ENCODE data around the gene WRNIP1. TPM values are rescaled to one million over a fixed set of nuclear protein-coding genes. Genes with fewer than 3 reads are reported as not detected.

WRNIP1 gene
- total and polyA plus RNA-seq, 9 of the 15 experiments (the other 6 are each of a cell fraction or from before 2014, with no cell fraction given): 13.2 to 63.6 (median 48.6) TPM

- no peak for TF ChIP-seq SMARCC2 (IDR thresholded peaks at IDR 0.05; ENCODE audit: low read depth)
Measured at GRCh38 chr6:2780102-2780737, 15.0 kb downstream of the WRNIP1 start (continued).

DNA sequence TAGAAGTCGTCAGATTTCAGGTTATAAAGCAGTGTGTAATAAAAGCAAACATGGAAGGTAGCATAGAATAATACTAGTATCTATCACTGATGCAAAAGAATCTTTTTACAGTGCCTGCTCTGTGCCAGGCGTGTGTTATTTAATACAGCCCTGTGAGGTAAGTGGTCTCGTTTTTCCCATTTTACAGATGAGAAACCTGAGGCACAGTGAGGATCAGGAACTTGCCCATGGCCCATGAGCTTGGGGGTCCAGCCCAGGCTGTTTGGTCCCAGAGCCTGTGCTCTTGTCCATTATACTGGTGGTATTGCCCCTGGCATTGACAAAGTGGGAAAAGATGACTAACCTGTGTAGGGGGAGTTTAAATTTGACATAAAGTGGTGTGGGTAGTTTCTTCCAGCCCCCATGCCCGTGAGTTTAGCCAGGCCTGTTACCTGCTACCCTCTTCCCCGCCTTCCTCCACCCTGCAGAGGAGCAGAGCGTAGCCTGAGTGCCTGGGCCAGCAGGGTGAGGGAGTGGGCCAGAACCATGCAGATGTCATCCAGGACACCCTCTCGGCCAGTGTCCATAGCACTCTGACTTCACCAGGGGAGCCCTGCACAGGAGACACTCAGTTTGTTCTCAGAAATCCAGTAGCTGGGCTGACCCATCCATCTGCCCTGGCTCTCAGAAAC, 16.6 kb downstream of the WRNIP1 start:
- in situ Hi-C loops (cut with MboI): loop anchor here (10.0 kb wide), 1 partner anchor 273 kb away; no protein-coding TSS in a partner anchor
- BruUV-seq (replicated peaks): no TSS peak
- no peak for DNase-seq (ENCODE audit: extremely low read depth in 1 of 4, low spot score in 3 of 4)

More for the DNA sequence above, 16.6 kb downstream of the WRNIP1 start:
- H3K9ac ChIP-seq (ENCODE audit: insufficient read depth in 1 of 2, low read depth in 2 of 2, low read length in 2 of 2): peak overlapping the region in 1 of 2 experiments; percentile 30; a peak in 2 of 4 replicates
- no peak overlapping the region for H3K4me2 ChIP-seq (ENCODE audit: insufficient read depth, low read length)
- 88% methylated on average over 7 of the region's 7 CpGs for WGBS (ENCODE audit: insufficient coverage, low coverage, missing lambda C conversion rate)
- H3K27me3 ChIP-seq (ENCODE audit: control insufficient read depth in 2 of 2, insufficient read depth in 2 of 2, low read length in 2 of 2): no peaks in the 10 kb centered on the region
- no peak overlapping the region for H3K4me3 ChIP-seq
- peaks cover 19 to 20% of the 10 kb centered on the region in 2 experiments for H3K4me1 ChIP-seq (replicated peaks in 1 of 2; ENCODE audit: control insufficient read depth in 2 of 2, insufficient read depth in 2 of 2, low read length in 2 of 2)
- H3K27ac ChIP-seq (ENCODE audit: extremely low read depth, low read depth, low read length): no peak overlapping the region; the same call in 2 of the 3 replicates
- ChIA-PET POLR2A (interaction anchor here (0.6 to 9.0 kb wide), 6 partner anchors 9 to 282 kb away, joined by 3 to 151 read pairs (median 6); partner anchors contain the start of gene WRNIP1), CTCF (ENCODE audit: low intra/inter-chr PET ratio) (no interaction called here)
- 0 out of 2 replicates have a peak, but pooled peaks cover 5% of the 10 kb centered on the region for H4K20me1 ChIP-seq (replicated peaks; ENCODE audit: control insufficient read depth, insufficient read depth, low read length)
- H3K79me2 ChIP-seq (ENCODE audit: control insufficient read depth, insufficient read depth, low read length): peaks cover 68% of the 10 kb centered on the region
- peaks cover 92% of the 10 kb centered on the region for H3K36me3 ChIP-seq (ENCODE audit: control insufficient read depth, insufficient read depth, low read length)
- intact Hi-C loops (cut with micrococcal nuclease): no loop called here
- ATAC-seq (peak; percentile 4), FAIRE-seq (no peak)
- no peak overlapping the region for H2AFZ ChIP-seq (ENCODE audit: low read depth, low read length)
- H3K9me1 ChIP-seq (ENCODE audit: control insufficient read depth, insufficient read depth, low read length): no peaks in the 10 kb centered on the region
- H3K9me3 ChIP-seq (replicated peaks; ENCODE audit: control insufficient read depth, insufficient read depth, low read depth, low read length): no peaks in the 10 kb centered on the region
- TF ChIP-seq RBM25 (IDR thresholded peaks at IDR 0.05; ENCODE audit: low read depth, low read length, severe bottlenecking) (peak; percentile 76), RAD51 (IDR thresholded peaks at IDR 0.05; ENCODE audit: borderline replicate concordance, low read depth) (no peak), KDM1A (IDR thresholded peaks at IDR 0.05) (peak in 1 of 2 experiments; percentile 23; a peak in 1 of 4 replicates), POLR2A (conservative IDR thresholded peaks at IDR 0.05) (0 out of 2 replicates have a peak, but pooled peaks have one; percentile 15), MBD2 (IDR thresholded peaks at IDR 0.05; ENCODE audit: borderline replicate concordance, low read depth) (no peak), RBM14 (IDR thresholded peaks at IDR 0.05; ENCODE audit: borderline replicate concordance, insufficient read depth, low read depth, low read length) (no peak), FOSL1 (tag; conservative IDR thresholded peaks at IDR 0.05) (no peak), FOS (IDR thresholded peaks at IDR 0.05; ENCODE audit: extremely low read depth, insufficient read length) (no peak), CHD2 (IDR thresholded peaks at IDR 0.05; ENCODE audit: low read depth, low read length) (no peak), BCOR (IDR thresholded peaks at IDR 0.05) (peak; percentile 60; the same call in 1 of the 2 replicates), MXI1 (IDR thresholded peaks at IDR 0.05; ENCODE audit: low read depth, low read length) (no peak), RBFOX2 (IDR thresholded peaks at IDR 0.05; ENCODE audit: low read depth, low read length) (0 out of 2 replicates have a peak, but pooled peaks have one; percentile 22), ZNF175 (CRISPR knock-in tag; IDR thresholded peaks at IDR 0.05; ENCODE audit: low read depth) (no peak), ZBTB8A (IDR thresholded peaks at IDR 0.05; ENCODE audit: partially characterized antibody) (no peak), ZNF699 (CRISPR knock-in tag; IDR thresholded peaks at IDR 0.05; ENCODE audit: insufficient replicate concordance) (no peak)
- TF ChIP-seq, protein P1, sequence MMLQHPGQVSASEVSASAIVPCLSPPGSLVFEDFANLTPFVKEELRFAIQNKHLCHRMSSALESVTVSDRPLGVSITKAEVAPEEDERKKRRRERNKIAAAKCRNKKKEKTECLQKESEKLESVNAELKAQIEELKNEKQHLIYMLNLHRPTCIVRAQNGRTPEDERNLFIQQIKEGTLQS (IDR thresholded peaks at IDR 0.05): no peak
- TF ChIP-seq, protein P1 (CRISPR knock-in tag; conservative IDR thresholded peaks at IDR 0.05): no peak
